Forelimb muscle (tissue), 1 donor: Measurements from ENCODE around the gene SMARCA2. TPM values are rescaled to one million over a fixed set of nuclear protein-coding genes. Genes with fewer than 3 reads are reported as not detected.

Source experiments
- DNase-seq: peaks from one replicate; pipeline ENCODE4 v3.0.0-alpha.2; 2013; ENCODE audit warnings: low read depth
- polyA plus RNA-seq: library from polyadenylated mRNA; unstranded; fragments of 120-200 nt; gene quantifications from one replicate; pipeline ENCODE4 v1.2.1, GENCODE V29; 2013; ENCODE audit not compliant: insufficient read length

The SMARCA2 gene
- polyA plus RNA-seq, 1 donor: 75.9 TPM

DNA sequence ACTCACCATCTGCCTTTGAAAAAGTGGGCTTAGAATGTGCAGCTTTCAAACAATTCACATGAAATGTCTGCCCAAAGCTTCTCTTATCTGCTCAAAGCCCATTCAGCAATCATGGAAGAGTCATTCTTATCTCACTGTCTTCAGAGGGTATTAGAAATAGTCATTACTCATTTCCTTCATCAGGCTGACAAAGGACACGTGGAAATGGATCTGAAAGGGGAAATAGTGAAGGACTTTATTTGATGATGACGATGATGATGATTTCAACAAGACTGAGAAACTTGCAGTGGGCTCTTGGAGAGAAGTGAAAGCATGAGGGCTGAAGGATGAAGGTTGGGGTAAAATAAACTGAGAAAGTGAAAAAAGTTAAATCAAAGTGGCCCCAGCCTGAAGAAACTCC is 194.3 kb downstream of the SMARCA2 start:
- DNase-seq: no peak

GRCh38 chr9:2210201-2210600 is 195.1 kb downstream of the SMARCA2 start:
- no peak for DNase-seq

- no peak for DNase-seq
Observed at GRCh38 chr9:2213830-2214468, 198.8 kb downstream of the SMARCA2 start.

- no peak for DNase-seq
Observed at GRCh38 chr9:2214707-2215106, 199.6 kb downstream of the SMARCA2 start.

GRCh38 chr9:2215921-2216441 is 200.8 kb downstream of the SMARCA2 start:
- no peak for DNase-seq

DNA sequence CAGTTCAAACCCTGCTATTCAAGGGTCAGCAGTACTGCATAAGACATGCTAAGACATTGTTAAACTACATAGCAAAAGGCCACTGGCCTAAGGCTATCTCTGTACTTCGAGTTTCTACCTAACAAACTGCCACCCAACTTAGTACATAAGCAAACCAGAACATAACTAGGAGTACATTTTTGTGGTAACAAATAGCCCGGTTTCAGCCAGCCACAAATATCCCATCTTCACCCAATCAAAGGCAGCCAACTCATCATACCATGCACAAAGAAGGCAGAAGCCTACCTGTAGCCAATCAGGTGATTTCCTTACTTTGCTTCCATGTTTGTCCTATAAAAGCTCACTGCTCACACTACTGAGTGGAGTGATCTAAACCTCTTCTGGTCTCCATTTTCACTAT is 201.4 kb downstream of the SMARCA2 start:
- no peak for DNase-seq

- no peak for DNase-seq
Observed at GRCh38 chr9:2217540-2217939, 202.4 kb downstream of the SMARCA2 start.

DNA sequence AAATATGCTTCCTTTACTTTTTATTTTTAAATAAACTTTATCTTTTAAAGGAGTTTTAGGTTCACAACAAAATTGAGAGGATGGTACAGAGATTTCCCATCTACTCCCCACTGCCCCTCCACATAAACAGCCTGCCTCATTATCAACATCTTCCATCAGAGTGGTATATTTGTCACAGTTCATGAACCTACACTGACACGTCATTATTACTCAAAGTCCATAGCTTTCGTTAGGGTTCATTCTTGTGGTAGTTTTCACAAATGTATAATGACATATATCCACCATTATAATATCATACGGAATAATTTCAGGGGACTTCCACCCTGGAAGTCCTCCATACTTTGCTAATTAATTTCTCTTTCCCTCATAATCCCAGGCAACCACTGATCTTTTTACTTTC is 204.9 kb downstream of the SMARCA2 start:
- DNase-seq: no peak

DNA sequence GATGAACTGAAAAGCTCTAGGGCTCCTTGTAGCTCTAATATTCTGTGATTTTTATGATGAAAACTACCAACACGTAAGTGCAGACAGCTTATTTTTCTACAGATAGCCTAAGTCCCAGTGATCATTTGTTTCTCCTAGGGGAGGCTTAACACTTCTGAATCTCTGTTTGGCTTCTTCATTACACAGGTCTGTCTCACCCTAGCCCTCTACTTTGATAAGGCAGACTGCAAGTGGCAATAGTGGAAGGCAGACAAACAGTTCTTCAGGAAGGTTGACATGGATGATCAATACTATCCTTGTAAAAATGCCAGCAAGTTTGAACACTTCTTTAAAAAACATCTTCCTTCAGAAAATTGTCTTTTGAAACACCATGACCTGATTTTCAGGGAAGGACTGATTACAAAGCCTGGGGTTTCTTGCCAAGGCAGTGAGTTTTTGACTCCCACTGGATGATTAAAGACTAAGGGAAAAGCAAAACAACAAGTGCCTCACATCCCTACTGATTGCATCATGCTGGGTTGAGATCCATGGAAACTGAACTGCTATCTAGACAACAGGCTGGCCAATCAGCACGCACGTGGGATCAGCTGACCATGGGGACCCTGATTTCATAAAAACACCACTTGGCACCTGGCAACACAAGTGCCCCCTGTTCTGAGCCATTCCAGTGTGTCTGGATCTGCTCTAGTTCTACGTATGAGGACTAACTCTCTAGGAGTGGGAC is 212.2 kb downstream of the SMARCA2 start:
- no peak for DNase-seq

- no peak for DNase-seq
Observed at GRCh38 chr9:2228132-2228531, 213.0 kb downstream of the SMARCA2 start.

- DNase-seq: no peak
Observed at GRCh38 chr9:2228641-2229040, 213.5 kb downstream of the SMARCA2 start.

GRCh38 chr9:2229109-2229721 is 214.1 kb downstream of the SMARCA2 start:
- no peak for DNase-seq

DNA sequence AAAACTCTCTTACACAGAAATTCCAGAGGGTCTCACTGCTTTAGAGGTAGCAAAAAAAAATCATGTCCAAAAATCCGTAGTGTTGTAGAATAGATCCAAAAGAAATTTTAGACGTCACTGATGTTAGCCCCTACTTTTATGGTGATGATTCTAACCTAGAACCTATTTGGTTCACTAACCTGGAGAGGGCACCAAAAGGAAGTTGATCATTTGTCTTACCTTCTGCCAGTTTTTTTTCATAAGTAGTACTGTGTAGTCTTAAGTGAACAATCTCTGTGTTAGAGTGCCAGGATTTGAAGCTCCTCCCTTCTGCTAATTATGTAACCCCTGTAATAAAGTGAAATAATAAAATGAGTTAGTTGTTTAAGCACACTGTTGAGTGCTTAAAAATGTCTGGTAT is 215.2 kb downstream of the SMARCA2 start:
- DNase-seq: no peak

DNA sequence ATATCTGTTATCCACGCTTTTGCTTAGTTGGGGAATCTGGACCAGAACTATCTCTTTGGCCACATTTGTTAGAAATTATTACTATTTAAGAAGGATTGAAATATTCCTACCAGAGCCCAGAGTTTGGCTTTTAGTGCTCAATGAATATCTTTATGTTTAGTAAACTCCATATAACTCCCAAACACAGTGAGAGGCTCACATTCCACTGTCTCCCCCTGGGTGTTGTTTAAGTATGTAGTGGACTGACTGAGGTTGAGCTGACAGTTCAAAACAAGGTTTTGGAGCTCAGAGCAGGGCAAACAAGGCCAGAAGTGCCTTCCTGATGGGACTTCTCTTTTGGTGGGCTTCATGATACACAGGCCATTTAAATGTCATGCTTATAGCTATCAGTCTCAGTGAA is 216.0 kb downstream of the SMARCA2 start:
- no peak for DNase-seq

GRCh38 chr9:2231829-2232228 is 216.7 kb downstream of the SMARCA2 start:
- no peak for DNase-seq

DNA sequence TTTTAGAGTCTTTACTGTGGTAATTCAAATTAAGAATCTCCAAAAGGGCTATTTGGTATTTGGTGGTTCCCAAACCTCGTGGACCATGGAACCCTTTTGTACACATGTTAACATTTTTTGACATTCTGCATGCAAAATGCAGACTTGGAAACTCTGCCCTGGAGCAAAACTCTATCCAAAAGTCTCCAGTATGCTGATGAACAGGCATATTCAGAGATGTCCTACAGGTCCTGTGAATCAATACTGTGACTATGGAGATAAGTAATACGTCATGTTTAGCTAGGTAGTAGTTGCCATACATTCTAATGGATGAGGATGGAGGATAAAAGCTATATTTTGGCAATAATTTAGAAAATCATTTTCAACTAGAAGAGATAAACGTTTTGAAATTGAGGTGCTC is 218.1 kb downstream of the SMARCA2 start:
- DNase-seq: no peak

DNA sequence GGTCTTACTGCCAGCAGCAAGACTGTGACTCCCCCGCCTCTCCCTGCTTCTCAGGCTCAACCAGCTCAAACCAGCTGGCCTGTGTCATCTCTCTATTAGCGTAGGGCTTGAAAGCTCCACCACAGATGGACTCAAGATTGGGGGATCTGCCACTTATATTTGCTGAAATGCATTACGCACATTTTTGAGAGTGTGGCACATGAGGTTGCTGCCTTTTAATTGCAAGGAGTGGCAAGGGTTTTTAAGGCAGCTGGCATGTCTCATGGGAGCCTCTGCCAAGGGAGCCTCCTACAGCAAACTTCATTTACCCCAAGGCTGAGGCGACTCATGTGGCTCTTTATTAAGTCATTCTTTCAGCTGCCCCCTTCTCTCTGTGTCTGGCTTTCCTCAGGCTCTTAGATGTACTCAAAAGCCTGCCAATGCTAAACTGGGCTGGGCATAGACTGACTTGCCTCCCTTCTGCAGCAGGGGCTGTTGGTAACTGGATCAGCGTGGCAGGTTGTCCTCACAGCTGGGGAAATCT is 219.3 kb downstream of the SMARCA2 start:
- no peak for DNase-seq

DNA sequence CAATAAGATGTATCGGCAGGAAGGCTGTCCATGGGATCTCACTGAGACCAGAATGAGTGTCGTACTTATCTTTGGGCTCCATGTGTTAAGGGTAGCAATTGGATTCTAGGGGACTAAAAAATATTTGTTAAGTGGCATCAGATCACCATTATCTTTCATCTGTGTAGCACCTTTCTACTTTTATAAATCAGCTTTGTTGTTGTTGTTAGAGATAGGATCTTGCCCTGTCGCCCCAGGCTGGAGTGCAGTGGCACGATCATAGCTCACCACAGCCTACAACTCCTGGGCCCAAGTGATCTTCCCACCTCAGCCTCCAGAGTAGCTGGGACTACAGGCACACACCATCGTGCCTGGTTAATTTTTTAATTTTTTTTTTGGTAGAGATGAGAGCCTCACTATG is 220.5 kb downstream of the SMARCA2 start:
- DNase-seq: no peak

GRCh38 chr9:2236850-2237249 is 221.7 kb downstream of the SMARCA2 start:
- DNase-seq: no peak

DNA sequence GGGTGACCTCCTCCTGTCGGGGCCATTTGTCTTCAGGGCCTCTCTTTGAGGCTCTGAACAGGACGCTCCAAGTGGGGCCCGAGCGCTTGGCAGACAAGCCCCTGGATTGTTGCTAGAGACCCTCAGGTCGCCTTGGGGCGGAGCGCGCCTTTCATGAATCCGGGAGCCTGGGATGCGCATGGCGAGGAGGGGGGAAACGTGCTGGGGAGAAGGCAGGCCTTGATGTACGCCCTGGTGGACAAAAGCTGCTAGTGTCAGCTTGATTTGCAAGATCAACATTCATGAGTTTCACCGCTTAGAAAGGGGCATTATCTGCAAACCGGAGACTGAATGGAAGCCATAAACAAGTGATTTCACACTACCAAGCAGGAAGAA is 226.3 kb downstream of the SMARCA2 start:
- DNase-seq: peak; percentile 41

GRCh38 chr9:2241836-2242741 is 226.9 kb downstream of the SMARCA2 start:
- peak; percentile 77 for DNase-seq
